ENCODE measurements around the gene DRC1.
"Not testable (repeated sequence)": the region's sequence is repeated elsewhere in the genome, so short reads cannot be mapped to it uniquely, and the experiment has no call there.

DRC1 gene

GRCh38 chr2:26366957-26367356 lies 34.8 kb upstream of the DRC1 start:
- Histone ChIP-seq H3K27ac (ENCODE audit: low read depth, low read length) (no peak overlapping the region), H3K36me3 (ENCODE audit: control insufficient read depth, insufficient read depth, low read length) (peaks cover 51% of the 10 kb centered on the region), H3K4me1 (ENCODE audit: control insufficient read depth, insufficient read depth, low read length) (no peaks in the 10 kb centered on the region), H3K9ac (ENCODE audit: low read depth, low read length) (no peak overlapping the region), H3K9me3 (ENCODE audit: control insufficient read depth, insufficient read depth, low read length) (no peaks in the 10 kb centered on the region), H3K4me3 (ENCODE audit: low read depth, low read length) (no peak overlapping the region), H3K27me3 (ENCODE audit: control insufficient read depth, insufficient read depth, low read length) (no peaks in the 10 kb centered on the region)

- not testable (repeated sequence) for H3K27me3 ChIP-seq (ENCODE audit: control insufficient read depth, insufficient read depth, low read length); H3K4me3 ChIP-seq (ENCODE audit: low read depth, low read length); H3K9me3 ChIP-seq (ENCODE audit: control insufficient read depth, insufficient read depth, low read length); H3K9ac ChIP-seq (ENCODE audit: low read depth, low read length); H3K4me1 ChIP-seq (ENCODE audit: control insufficient read depth, insufficient read depth, low read length); H3K27ac ChIP-seq (ENCODE audit: low read depth, low read length)
- peaks cover 75% of the 10 kb centered on the region for H3K36me3 ChIP-seq (ENCODE audit: control insufficient read depth, insufficient read depth, low read length)
Observed at GRCh38 chr2:26369664-26370063, 32.1 kb upstream of the DRC1 start.

- H3K9me3 ChIP-seq (ENCODE audit: control insufficient read depth, insufficient read depth, low read length); H3K27ac ChIP-seq (ENCODE audit: low read depth, low read length); H3K4me1 ChIP-seq (ENCODE audit: control insufficient read depth, insufficient read depth, low read length); H3K9ac ChIP-seq (ENCODE audit: low read depth, low read length); H3K4me3 ChIP-seq (ENCODE audit: low read depth, low read length); H3K27me3 ChIP-seq (ENCODE audit: control insufficient read depth, insufficient read depth, low read length): not testable (repeated sequence)
- H3K36me3 ChIP-seq (ENCODE audit: control insufficient read depth, insufficient read depth, low read length) = peaks cover 76% of the 10 kb centered on the region
Observed at GRCh38 chr2:26370909-26371308, 30.8 kb upstream of the DRC1 start.

- H3K9me3 ChIP-seq (ENCODE audit: control insufficient read depth, insufficient read depth, low read length) = no peaks in the 10 kb centered on the region
- no peak overlapping the region for H3K4me3 ChIP-seq (ENCODE audit: low read depth, low read length)
- no peak overlapping the region for H3K27ac ChIP-seq (ENCODE audit: low read depth, low read length)
- H3K27me3 ChIP-seq (ENCODE audit: control insufficient read depth, insufficient read depth, low read length) = no peaks in the 10 kb centered on the region
- H3K9ac ChIP-seq (ENCODE audit: low read depth, low read length) = no peak overlapping the region
- no peaks in the 10 kb centered on the region for H3K4me1 ChIP-seq (ENCODE audit: control insufficient read depth, insufficient read depth, low read length)
- peaks cover 76% of the 10 kb centered on the region for H3K36me3 ChIP-seq (ENCODE audit: control insufficient read depth, insufficient read depth, low read length)
Observed at GRCh38 chr2:26376799-26377198, 24.9 kb upstream of the DRC1 start.

GRCh38 chr2:26380281-26380680 lies 21.4 kb upstream of the DRC1 start:
- Histone ChIP-seq H3K4me1 (ENCODE audit: control insufficient read depth, insufficient read depth, low read length) (no peaks in the 10 kb centered on the region), H3K9ac (ENCODE audit: low read depth, low read length) (no peak overlapping the region), H3K9me3 (ENCODE audit: control insufficient read depth, insufficient read depth, low read length) (no peaks in the 10 kb centered on the region), H3K27ac (ENCODE audit: low read depth, low read length) (no peak overlapping the region), H3K4me3 (ENCODE audit: low read depth, low read length) (no peak overlapping the region), H3K27me3 (ENCODE audit: control insufficient read depth, insufficient read depth, low read length) (no peaks in the 10 kb centered on the region), H3K36me3 (ENCODE audit: control insufficient read depth, insufficient read depth, low read length) (peaks cover 64% of the 10 kb centered on the region)

GRCh38 chr2:26382564-26382963 lies 19.2 kb upstream of the DRC1 start:
- Histone ChIP-seq H3K36me3 (ENCODE audit: control insufficient read depth, insufficient read depth, low read length) (peaks cover 70% of the 10 kb centered on the region), H3K27ac (ENCODE audit: low read depth, low read length) (no peak overlapping the region), H3K4me3 (ENCODE audit: low read depth, low read length) (no peak overlapping the region), H3K27me3 (ENCODE audit: control insufficient read depth, insufficient read depth, low read length) (no peaks in the 10 kb centered on the region), H3K9me3 (ENCODE audit: control insufficient read depth, insufficient read depth, low read length) (no peaks in the 10 kb centered on the region), H3K9ac (ENCODE audit: low read depth, low read length) (no peak overlapping the region), H3K4me1 (ENCODE audit: control insufficient read depth, insufficient read depth, low read length) (no peaks in the 10 kb centered on the region)

GRCh38 chr2:26384183-26384582 lies 17.5 kb upstream of the DRC1 start:
- no peaks in the 10 kb centered on the region for H3K4me1 ChIP-seq (ENCODE audit: control insufficient read depth, insufficient read depth, low read length)
- no peaks in the 10 kb centered on the region for H3K9me3 ChIP-seq (ENCODE audit: control insufficient read depth, insufficient read depth, low read length)
- no peak overlapping the region for H3K27ac ChIP-seq (ENCODE audit: low read depth, low read length)
- H3K9ac ChIP-seq (ENCODE audit: low read depth, low read length) = no peak overlapping the region
- no peak overlapping the region for H3K4me3 ChIP-seq (ENCODE audit: low read depth, low read length)
- H3K36me3 ChIP-seq (ENCODE audit: control insufficient read depth, insufficient read depth, low read length) = peaks cover 74% of the 10 kb centered on the region
- no peaks in the 10 kb centered on the region for H3K27me3 ChIP-seq (ENCODE audit: control insufficient read depth, insufficient read depth, low read length)

GRCh38 chr2:26384597-26384996 lies 17.1 kb upstream of the DRC1 start:
- Histone ChIP-seq H3K4me1 (ENCODE audit: control insufficient read depth, insufficient read depth, low read length) (no peaks in the 10 kb centered on the region), H3K4me3 (ENCODE audit: low read depth, low read length) (no peak overlapping the region), H3K36me3 (ENCODE audit: control insufficient read depth, insufficient read depth, low read length) (peaks cover 74% of the 10 kb centered on the region), H3K9ac (ENCODE audit: low read depth, low read length) (no peak overlapping the region), H3K9me3 (ENCODE audit: control insufficient read depth, insufficient read depth, low read length) (no peaks in the 10 kb centered on the region), H3K27ac (ENCODE audit: low read depth, low read length) (no peak overlapping the region), H3K27me3 (ENCODE audit: control insufficient read depth, insufficient read depth, low read length) (no peaks in the 10 kb centered on the region)

GRCh38 chr2:26387189-26387588 lies 14.5 kb upstream of the DRC1 start:
- Histone ChIP-seq H3K27ac (ENCODE audit: low read depth, low read length) (no peak overlapping the region), H3K9ac (ENCODE audit: low read depth, low read length) (no peak overlapping the region), H3K36me3 (ENCODE audit: control insufficient read depth, insufficient read depth, low read length) (peaks cover 84% of the 10 kb centered on the region), H3K27me3 (ENCODE audit: control insufficient read depth, insufficient read depth, low read length) (no peaks in the 10 kb centered on the region), H3K4me1 (ENCODE audit: control insufficient read depth, insufficient read depth, low read length) (no peaks in the 10 kb centered on the region), H3K9me3 (ENCODE audit: control insufficient read depth, insufficient read depth, low read length) (no peaks in the 10 kb centered on the region), H3K4me3 (ENCODE audit: low read depth, low read length) (no peak overlapping the region)

GRCh38 chr2:26394694-26395093 lies 7.0 kb upstream of the DRC1 start:
- H3K4me1 ChIP-seq (ENCODE audit: control insufficient read depth, insufficient read depth, low read length) = no peaks in the 10 kb centered on the region
- H3K36me3 ChIP-seq (ENCODE audit: control insufficient read depth, insufficient read depth, low read length) = peaks cover 33% of the 10 kb centered on the region
- no peak overlapping the region for H3K9ac ChIP-seq (ENCODE audit: low read depth, low read length)
- H3K4me3 ChIP-seq (ENCODE audit: low read depth, low read length) = no peak overlapping the region
- H3K27ac ChIP-seq (ENCODE audit: low read depth, low read length) = no peak overlapping the region
- no peaks in the 10 kb centered on the region for H3K27me3 ChIP-seq (ENCODE audit: control insufficient read depth, insufficient read depth, low read length)
- H3K9me3 ChIP-seq (ENCODE audit: control insufficient read depth, insufficient read depth, low read length) = no peaks in the 10 kb centered on the region

GRCh38 chr2:26395394-26395793 lies 6.3 kb upstream of the DRC1 start:
- Histone ChIP-seq H3K36me3 (ENCODE audit: control insufficient read depth, insufficient read depth, low read length) (peaks cover 26% of the 10 kb centered on the region), H3K4me3 (ENCODE audit: low read depth, low read length) (no peak overlapping the region), H3K9ac (ENCODE audit: low read depth, low read length) (no peak overlapping the region), H3K4me1 (ENCODE audit: control insufficient read depth, insufficient read depth, low read length) (no peaks in the 10 kb centered on the region), H3K27ac (ENCODE audit: low read depth, low read length) (no peak overlapping the region), H3K27me3 (ENCODE audit: control insufficient read depth, insufficient read depth, low read length) (no peaks in the 10 kb centered on the region), H3K9me3 (ENCODE audit: control insufficient read depth, insufficient read depth, low read length) (no peaks in the 10 kb centered on the region)

GRCh38 chr2:26396734-26397298 lies 4.9 kb upstream of the DRC1 start:
- H3K27ac ChIP-seq (ENCODE audit: low read depth, low read length) = no peak overlapping the region
- H3K27me3 ChIP-seq (ENCODE audit: control insufficient read depth, insufficient read depth, low read length) = no peaks in the 10 kb centered on the region
- no peak overlapping the region for H3K4me3 ChIP-seq (ENCODE audit: low read depth, low read length)
- H3K9me3 ChIP-seq (ENCODE audit: control insufficient read depth, insufficient read depth, low read length) = no peaks in the 10 kb centered on the region
- no peak overlapping the region for H3K9ac ChIP-seq (ENCODE audit: low read depth, low read length)
- peaks cover 12% of the 10 kb centered on the region; the same call in 1 of the 2 replicates for H3K36me3 ChIP-seq (ENCODE audit: control insufficient read depth, insufficient read depth, low read length)
- 0 out of 2 replicates have a peak, but pooled peaks cover 4% of the 10 kb centered on the region for H3K4me1 ChIP-seq (ENCODE audit: control insufficient read depth, insufficient read depth, low read length)

Measured in HUES48 (cell line).